CD4-positive, alpha-beta T cell treated with Interleukin-17A for 1 hour (primary cell): Measurements from ENCODE around the gene UPF3B.
"Not testable (repeated sequence)": the region's sequence is repeated elsewhere in the genome, so short reads cannot be mapped to it uniquely, and the experiment has no call there.

Source experiments
- DNase-seq: peaks from one replicate; pipeline ENCODE4 v3.0.0-alpha.2; 2020

Gene UPF3B

GRCh38 chrX:119852382-119853353, at the start of gene UPF3B:
Gene UPF3B, minus strand, starts transcription at chrX:119852963. Its CDS starts 35 bp downstream, at chrX:119852928.
- peak; percentile 97 for DNase-seq

- no peak for DNase-seq
Measured at GRCh38 chrX:119900976-119901375, 48.2 kb upstream of the UPF3B start.

- DNase-seq, result no peak
Measured at GRCh38 chrX:119899125-119899524, 46.4 kb upstream of the UPF3B start.

- no peak for DNase-seq
Measured at GRCh38 chrX:119895843-119896326, 43.1 kb upstream of the UPF3B start, which contains the start of gene AKAP14. Gene AKAP14, plus strand, starts transcription at chrX:119895893. Its CDS starts 7,331 bp downstream, at chrX:119903224.

GRCh38 chrX:119891961-119892692, 39.4 kb upstream of the UPF3B start:
- DNase-seq, result not testable (repeated sequence)

GRCh38 chrX:119890626-119891025, 37.9 kb upstream of the UPF3B start:
- DNase-seq, result not testable (repeated sequence)

- peak; percentile 66 for DNase-seq
Measured at GRCh38 chrX:119887721-119888425, 35.1 kb upstream of the UPF3B start.

- peak; percentile 77 for DNase-seq
Measured at GRCh38 chrX:119885554-119886428, 33.0 kb upstream of the UPF3B start.

- peak; percentile 62 for DNase-seq
Measured at GRCh38 chrX:119880552-119881437, 28.0 kb upstream of the UPF3B start.

- DNase-seq, result peak; percentile 30
Measured at GRCh38 chrX:119880076-119880475, 27.3 kb upstream of the UPF3B start.

- no peak for DNase-seq
Measured at GRCh38 chrX:119878740-119879139, 26.0 kb upstream of the UPF3B start.

GRCh38 chrX:119871599-119872395, 19.0 kb upstream of the UPF3B start, which contains the start of the genes NDUFA1 and RNF113A:
Gene NDUFA1, plus strand, starts transcription at chrX:119871832. Its CDS starts 80 bp downstream, at chrX:119871912.
Gene RNF113A, minus strand, starts transcription at chrX:119871733. Its CDS starts 120 bp downstream, at chrX:119871613.
- peak; percentile 90 for DNase-seq

- DNase-seq, result no peak
Measured at GRCh38 chrX:119871245-119871598, 18.5 kb upstream of the UPF3B start.

- DNase-seq, result peak; percentile 33
Measured at GRCh38 chrX:119870626-119871131, 17.9 kb upstream of the UPF3B start.

GRCh38 chrX:119853444-119853843, 681 bp upstream of the UPF3B start:
- no peak for DNase-seq

- DNase-seq, result no peak
Measured at GRCh38 chrX:119833905-119834304, 18.9 kb downstream of the UPF3B start.

- DNase-seq, result no peak
Measured at GRCh38 chrX:119828446-119828845, 24.3 kb downstream of the UPF3B start.

- no peak for DNase-seq
Measured at GRCh38 chrX:119826399-119826959, 26.3 kb downstream of the UPF3B start.

GRCh38 chrX:119824221-119824620, 28.5 kb downstream of the UPF3B start:
- not testable (repeated sequence) for DNase-seq
